C4-2B (cell line): ENCODE results near the gene CHCHD6.

Experiments
- H3K27ac ChIP-seq: fragments of 450-650 bp; 2 replicates; pipeline ENCODE4 v1.5.1; 2017
- CTCF ChIP-seq: fragments of 450-650 bp; conservative IDR thresholded peaks from 2 replicates; pipeline ENCODE4 v1.5.1; 2017; ENCODE audit warnings: mild to moderate bottlenecking
- ZFX ChIP-seq: fragments of 450-650 bp; IDR thresholded peaks from 2 replicates; pipeline ENCODE4 v1.6.1; 2017

The CHCHD6 gene

DNA sequence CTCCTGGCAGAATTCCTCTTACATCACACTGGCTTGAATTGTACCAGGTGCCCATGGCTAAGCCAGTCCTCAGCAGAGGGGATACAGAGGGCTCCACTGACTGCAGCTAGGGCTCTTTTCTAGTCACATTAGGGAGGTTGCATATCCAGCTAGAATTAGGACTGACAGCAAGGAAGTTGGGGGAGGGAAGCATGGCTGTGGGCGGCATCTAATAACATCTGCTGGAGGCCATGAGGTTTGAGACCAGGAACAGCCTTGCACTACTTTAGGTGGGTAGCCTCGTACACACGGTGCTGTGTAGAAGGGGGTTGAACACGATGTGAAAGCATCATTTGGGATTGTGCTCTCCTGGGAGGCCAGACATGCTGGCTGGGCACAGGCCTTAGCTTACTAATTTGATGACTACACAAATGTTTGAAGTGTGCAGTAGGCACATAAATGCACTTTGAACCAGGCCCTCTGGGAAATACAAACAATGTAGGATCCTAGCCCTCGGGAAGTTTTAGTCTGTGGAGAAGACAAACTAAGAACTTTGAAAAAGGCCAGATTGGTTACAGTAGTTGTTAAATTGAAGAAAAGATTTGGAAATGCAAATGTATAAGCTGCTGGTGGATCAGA, 30.2 kb downstream of the CHCHD6 start:
- H3K27ac ChIP-seq: no peak overlapping the region
- TF ChIP-seq ZFX (no peak), CTCF (no peak)

GRCh38 chr3:126737527-126737926, 33.5 kb downstream of the CHCHD6 start:
- no peak for TF ChIP-seq ZFX
- TF ChIP-seq CTCF: no peak

DNA sequence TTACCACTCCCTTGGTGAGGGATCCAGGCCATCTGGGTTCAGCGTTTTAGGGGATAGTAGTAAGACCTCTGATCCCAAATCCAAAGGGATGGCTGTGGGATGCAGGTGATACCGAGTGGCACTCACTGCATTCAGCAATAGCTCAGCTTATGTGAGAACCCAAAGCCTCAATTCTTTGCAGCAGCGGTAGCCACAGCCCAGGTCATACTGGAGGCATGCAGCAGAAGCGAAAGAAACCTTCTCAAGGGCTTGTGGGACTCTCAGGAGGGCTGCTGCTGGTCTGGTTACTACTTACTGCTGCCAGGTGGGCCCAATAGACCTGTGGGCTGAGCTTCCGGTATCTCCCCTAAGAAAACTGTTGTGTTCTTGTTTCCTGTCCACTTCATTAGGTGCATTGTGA, 38.0 kb downstream of the CHCHD6 start:
- TF ChIP-seq CTCF: no peak
- TF ChIP-seq ZFX: no peak
- no peak overlapping the region for H3K27ac ChIP-seq

More at GRCh38 chr3:126737527-126737926, 33.5 kb downstream of the CHCHD6 start:
- H3K27ac ChIP-seq: no peak overlapping the region

GRCh38 chr3:126743350-126743749, 39.3 kb downstream of the CHCHD6 start:
- no peak for TF ChIP-seq ZFX
- TF ChIP-seq CTCF: no peak
- H3K27ac ChIP-seq: no peak overlapping the region

DNA sequence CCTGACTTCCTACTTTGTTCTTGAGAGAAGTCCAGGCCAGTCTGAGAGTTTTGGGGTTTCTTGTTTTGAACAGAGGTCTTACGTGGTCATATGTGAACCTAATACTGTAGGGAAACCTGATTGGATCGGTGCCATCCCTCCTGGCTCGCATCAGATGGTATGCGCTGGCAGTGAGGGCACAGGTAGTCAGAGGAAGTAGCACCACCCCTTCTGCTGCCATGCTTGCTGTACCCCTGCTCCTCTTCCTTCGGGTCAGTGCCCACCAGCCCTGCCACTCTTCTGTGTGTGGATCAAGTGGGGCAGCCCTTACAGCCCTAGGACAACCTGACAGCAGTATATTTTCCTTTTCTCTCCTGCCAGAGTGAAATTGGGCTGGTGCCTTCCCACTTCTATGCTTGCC, 39.7 kb downstream of the CHCHD6 start:
- TF ChIP-seq ZFX: no peak
- TF ChIP-seq CTCF: no peak
- no peak overlapping the region for H3K27ac ChIP-seq

DNA sequence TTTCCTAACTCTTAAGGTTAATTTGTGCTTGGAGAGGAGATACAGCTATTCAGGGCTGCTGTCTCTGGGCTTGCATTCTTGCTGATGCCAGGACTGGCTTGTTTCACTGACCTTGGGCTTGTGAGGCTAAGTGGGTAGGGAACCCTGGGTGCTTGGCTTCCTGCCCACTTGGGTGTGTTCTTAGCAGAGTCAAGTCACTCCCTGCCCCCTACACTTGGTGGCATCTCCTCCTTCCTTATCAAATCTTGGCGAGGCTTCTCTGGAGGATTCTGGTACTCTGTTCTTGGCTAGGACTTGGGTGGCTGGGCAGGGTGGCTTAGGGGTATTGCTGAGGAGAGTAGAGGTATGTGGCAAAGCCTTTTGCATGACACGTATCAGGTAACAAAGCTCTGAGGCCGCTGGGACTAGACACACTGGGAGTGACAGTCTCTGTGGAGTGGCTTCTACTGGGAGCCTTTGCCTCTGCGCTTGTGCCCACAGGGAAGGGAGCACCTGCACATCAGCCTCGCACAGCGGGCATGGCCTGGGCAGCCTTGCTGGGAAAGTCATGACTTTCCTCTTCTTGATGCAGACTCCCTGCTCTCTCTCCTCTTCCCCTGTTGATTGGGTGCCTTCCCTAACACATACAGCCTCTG, 41.8 kb downstream of the CHCHD6 start:
- no peak overlapping the region for H3K27ac ChIP-seq
- TF ChIP-seq CTCF (no peak), ZFX (no peak)

DNA sequence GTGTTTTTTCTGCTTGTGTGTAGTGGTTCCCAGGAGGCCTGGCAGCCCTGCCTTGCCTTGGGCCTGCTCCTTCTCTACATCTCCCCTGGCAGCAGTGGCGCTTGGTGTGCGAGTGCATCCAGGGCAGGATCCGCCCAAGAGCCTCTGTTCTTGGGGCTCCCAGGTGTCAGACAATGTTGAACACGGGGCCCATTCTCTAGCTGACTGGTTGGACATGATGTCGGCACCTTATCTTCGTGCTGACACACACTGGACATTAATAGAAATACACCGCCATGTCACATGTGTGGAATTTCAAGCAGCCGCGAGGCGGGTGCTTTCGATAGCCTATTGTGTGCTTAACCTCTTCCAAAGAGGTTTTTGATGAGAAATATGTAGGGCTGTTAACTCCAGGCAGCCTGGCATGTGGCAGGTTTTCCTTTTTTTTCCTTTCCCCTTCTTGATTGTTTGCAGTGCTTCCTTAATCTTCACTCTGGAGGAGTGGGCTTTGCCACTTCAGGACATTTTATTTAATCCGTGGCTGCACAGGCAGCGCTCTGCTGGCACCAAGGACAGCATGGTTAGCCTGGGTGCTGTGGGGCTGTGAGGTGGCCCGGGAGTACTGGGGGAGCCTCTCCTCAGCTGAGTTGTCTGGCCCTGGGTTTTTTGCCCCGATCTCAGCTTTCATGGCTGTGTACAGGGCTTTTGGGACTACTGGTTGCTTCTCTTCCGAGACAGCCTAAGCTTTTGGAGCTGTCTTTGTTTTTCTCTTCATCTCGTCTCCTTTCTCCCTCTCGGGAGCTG, 42.5 kb downstream of the CHCHD6 start:
- no peak overlapping the region for H3K27ac ChIP-seq
- TF ChIP-seq CTCF (no peak), ZFX (no peak)
